Hypothalamus (tissue), 51 donors: ENCODE data around the gene YIPF3.
"Not testable (repeated sequence)": the region's sequence is repeated elsewhere in the genome, so short reads cannot be mapped to it uniquely, and the experiment has no call there.

Experiments
- DNase-seq, 51 donors: peaks; one replicate each; lab custom pipeline; 2025; lab: John Stamatoyannopoulos, UW

Gene YIPF3

DNA sequence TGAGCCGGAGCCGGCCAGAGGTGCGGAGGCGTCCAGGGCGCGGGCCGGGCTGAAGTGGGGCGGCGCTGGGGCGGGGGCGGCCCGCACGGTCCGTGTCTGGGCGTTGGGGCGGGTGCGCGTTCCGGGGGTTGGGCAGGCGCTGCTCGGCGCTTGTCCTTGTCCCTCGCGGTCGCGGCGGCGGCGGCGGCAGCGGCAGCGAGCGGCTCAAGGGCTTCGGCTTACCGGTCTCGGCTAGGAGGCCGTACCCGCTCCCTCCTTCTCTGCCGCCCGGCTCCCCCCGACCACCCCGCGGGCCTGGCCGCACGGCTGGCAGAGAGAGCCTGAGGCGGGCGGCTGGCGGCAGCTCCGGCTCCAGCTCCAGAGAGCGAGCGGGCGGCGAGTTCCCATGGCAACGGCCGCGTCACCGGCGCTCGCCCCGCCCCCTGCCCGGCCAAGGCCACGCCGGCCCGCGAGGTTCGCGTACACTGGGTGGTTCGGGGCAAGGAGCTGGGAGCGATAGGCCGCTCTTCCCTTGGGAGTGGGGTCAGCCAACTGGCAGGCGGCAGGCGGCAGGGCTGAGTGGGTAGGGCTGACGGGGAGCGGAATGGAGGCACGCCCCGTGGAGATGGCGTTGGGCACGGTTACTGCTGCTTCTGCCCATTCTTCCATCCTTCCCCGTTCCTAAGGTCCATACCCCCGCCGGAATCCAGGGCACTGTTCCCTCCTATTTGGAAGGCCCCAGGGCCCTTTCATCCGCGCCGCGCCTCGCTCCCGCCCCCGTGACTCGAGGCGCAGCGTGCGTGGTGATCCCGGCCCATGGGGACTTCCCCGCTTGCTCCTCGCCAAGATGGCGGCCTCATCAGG lies 6.5 kb downstream of the YIPF3 start, which contains the start of gene LRRC73:
Gene LRRC73, minus strand, starts transcription at position 363 of the 843 bp plus-strand sequence. CDS start 561 bp downstream, outside the sequence.
- DNase-seq = peak in 49 of 51 donors; percentile 23 to 90 (median 76)

DNA sequence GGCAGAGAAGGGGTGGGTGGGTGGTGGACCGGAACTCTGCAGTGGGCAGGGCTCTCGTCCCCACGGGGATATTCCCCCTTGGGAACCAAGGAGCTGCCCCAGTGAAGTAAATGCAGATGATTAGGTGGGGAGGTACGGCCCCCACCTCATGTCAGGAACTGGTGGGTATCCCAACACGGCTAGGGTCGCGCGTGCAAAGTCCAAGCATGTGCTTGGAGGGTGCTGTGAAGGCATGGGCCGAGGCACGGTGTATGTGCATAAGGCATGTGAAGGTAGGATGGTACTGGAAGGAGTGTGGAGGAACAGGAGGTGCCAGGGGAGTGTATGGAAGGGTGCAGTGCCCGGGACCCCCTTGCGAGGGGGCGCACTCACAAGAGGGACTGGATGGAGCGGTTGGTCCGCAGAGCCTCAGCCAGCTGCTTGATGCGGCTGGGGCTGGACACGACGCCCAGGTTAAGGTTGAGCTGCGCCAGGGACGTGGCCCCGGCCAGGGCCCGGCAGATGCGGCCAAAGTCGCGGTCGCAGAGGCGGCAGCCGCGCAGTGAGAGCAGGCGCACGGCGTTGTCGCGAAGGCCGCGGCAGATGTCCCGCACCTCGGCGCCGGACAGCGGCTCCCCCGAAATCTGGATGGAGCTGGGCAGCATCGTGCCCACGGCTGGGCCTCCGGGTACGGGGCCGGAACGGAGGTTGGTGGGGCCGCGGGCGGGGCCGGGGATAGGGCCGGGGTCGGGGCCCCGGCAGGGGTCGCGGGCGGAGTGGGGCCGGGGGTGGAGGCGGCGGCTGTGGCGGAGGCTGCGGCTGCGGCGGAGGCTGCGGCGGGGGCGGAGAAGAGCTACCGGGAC lies 7.4 kb downstream of the YIPF3 start:
- DNase-seq = peak in 2 of 51 donors; percentile 38 to 49

DNA sequence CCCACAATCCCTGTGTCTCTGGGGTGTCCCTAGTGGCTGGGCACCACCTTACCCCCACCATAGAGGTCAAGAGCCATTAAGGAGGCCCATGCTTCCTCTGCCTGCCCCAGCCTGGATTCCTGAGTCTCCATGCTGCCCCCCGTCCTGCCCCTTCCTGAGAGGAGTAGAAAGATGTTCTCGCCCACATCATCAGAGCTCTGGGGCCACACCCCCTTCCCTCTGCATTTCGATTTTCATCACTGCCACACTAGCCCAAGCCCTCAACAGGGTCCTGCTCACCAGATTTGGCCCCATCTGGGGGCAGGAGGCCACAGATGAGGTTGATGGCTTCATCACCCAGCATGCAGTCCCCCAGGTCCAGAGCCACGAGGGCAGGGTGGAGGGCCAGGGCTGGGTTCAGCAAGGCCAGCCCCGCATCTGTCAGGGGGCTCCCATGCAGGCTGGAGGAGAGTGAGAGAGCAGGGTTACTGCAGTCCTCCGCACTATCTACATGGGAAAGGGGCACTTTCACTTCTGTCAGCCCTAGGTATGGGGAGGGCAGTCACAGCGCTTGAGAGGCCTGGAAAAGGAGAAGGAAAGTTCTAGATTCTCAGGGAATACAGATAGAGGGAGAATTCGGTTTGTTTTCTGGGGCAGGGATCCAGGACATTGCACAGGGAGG lies 8.1 kb downstream of the YIPF3 start:
- DNase-seq = no peak

DNA sequence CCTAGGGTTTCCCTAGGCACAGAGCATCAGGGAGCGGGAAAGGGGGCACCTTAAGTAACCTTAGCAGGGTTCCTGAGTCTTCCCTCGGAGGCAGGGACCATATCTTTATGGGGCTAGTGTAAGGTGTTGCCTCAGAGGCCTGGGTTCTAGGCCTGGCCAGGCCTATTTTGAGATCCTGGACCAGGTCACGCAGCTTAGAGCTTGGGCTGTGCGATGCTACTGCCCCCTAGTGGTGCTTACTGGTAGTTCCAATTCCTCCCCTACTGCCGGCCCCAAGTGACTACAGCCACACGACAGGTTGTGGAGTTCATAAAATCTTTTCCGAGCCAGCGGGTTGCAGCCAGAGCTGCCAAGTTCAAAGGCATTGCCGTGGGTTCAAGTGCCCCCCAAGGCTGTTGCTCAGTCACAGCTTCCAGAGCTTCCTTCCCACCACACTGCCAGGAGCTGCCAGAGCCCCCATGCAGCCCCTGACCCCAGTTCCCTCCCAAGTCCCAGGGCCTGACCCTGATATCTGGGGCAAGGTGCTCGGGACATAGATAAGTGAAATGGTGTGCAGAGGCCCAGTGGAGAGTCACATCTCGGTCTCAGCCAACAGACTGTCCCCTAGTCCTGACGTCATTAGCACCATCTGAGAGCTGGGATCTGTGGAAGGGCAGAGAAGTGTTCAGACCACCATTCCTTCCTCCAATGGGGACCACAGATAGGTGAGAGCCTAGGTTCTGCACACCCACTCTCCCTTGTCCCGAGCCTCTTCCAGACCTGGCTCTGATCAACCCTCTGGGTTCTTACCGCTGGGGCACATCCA lies 9.9 kb downstream of the YIPF3 start:
- DNase-seq = peak in 48 of 51 donors; percentile 16 to 87 (median 60)

DNA sequence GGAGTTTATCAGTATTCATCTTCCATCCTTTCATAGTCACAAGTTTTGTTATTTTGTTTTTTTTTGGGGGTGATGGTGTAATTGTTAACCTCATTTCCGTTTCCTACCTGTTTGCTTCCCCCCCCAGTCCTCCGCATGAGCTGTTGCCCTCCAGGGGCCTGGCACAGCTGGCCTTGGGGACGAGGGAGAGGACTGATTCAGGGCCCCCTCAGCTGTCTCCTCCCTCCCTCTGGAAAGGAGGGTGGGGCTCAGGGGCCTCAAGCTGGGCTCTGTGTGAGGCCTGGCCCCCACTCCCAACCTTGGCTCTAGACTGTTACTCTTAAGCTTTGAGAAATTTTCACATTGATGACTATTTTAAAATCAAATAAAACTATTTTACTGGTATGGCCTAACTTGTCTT lies 10.6 kb downstream of the YIPF3 start:
- DNase-seq = no peak

DNA sequence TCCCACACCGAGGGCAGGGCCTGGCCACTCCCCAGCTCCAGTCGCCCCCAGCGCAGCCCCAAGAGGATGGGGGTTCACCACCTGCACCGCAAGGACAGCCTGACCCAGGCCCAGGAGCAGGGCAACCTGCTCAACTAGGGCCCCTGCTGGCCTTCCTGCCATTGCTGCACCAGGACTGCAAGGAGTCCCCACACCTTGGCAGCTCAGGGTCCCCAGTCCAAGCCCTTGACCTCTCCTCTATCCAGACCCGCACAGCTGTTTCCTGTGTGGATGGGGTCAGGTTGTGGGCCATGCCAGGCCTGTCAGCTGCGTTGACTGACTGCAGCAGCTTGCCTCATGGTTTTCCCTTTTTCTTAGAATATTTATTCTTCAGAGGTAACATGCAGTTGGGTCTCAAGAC lies 11.0 kb downstream of the YIPF3 start:
- no peak for DNase-seq

DNA sequence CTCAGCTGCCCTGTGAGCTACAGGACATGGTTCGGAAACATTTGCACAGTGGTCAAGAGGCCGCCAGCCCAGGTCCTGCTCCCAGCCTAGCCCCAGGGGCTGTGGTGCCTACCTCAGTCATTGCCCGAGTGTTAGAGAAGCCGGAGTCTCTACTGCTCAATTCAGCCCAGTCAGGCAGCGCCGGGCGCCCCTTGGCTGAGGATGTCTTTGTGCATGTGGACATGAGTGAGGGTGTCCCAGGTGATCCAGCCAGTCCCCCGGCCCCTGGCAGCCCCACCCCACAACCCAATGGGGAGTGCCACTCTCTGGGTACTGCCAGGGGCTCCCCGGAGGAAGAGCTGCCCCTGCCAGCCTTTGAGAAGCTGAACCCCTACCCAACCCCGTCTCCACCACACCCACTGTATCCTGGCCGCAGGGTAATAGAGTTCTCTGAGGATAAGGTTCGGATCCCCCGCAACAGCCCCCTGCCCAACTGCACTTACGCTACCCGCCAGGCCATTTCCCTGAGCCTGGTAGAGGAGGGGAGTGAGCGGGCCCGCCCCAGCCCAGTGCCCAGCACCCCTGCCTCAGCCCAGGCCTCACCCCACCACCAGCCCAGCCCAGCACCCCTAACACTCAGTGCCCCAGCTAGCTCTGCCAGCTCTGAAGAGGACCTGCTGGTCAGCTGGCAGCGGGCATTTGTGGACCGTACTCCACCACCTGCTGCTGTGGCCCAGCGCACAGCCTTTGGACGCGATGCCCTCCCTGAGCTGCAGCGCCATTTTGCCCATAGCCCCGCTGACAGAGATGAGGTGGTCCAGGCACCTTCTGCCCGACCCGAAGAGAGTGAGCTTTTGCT lies 11.8 kb downstream of the YIPF3 start:
- DNase-seq = no peak

DNA sequence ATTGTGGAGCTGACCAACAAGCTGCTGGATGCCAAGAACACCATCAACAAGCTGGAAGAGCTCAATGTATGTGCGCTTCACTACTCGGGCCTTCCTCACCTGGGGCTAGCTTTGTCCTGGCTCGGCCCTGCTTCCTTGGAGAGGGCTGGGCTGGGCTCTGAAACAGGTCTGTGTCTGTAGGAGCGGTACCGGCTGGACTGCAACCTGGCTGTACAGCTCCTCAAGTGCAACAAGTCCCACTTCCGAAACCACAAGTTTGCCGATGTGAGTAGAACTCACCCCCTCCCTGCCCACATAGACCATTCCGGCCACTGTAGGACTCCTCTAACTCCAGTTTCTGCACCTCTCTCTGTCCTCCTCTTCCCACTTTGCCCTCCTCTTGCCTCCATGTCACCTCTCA lies 13.3 kb downstream of the YIPF3 start:
- DNase-seq = no peak

DNA sequence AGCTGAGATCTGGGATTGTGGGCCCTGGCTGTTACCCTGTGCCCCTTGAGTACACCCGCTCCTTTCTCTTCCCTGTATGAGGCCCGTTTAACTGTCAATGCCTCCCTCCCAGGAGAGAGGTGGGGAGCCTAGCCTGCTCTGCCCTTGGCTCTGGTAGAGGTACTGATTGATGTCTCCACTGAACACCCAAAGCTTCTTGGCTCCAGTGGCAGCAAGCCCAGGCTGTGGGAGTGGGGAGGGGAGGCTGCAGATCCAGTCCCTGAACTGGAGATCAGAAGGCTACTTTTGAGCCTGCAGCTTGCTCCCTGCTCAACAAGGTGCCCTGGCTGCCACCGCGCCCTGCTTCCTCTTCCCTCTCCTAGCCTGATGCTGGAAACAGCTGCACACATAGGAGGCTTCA lies 14.1 kb downstream of the YIPF3 start:
- DNase-seq = no peak

DNA sequence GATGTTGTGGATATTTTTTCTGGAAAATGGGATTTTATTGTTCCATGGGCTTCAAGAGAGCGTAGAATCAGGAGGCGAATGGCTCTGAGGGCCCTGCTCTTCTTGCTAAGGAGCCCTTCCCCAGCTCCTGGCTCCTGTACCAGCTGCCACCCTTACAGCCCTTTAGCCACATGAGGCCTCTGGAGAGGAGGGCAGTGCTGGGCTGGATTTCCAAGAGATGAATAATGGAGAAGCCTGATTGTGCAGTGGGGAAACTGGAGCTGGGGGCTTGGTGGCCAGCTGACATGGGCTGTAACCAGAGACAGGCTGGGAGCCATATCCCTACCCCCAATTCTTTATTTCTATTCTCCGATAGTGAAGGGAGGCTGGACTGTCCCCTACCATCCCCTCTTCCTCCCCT lies 15.8 kb downstream of the YIPF3 start:
- no peak for DNase-seq

DNA sequence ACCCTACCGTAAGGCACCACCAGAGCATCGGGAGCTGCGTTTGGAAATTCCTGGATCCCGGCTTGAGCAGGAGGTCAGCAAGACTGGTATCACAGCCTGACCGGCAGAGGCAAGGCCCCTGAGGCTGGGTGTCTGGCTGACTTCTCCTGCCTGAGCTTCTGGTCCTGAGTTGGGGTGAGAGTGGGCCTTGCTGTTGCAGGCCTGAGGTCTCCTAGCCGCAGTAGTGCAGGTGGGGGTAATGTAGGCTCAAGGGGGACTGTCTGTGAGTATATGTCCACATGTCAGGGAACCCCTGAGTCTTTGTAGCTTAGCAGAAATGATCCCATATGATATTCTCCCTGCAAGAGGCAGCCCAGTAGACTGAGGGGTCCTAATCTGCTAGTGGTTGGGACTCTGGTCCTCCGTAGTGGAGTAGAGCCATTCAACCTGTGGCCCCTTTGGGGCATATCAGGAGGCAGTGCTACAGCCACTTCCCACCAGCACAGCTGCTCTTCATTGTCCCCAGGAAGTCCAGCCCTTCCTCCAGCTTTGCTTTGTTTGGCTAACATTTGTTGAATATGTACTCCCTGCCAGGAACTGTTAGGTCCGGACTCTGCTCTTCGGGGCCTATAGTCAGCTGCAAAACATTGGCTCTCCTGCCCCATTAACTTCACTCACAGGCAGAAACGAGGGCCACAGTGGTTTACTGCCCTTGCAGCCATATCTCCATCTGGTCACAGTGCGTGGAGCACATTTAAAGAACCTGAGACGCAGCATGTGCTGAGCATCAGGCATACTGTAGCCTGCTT lies 17.5 kb downstream of the YIPF3 start:
- no peak for DNase-seq

DNA sequence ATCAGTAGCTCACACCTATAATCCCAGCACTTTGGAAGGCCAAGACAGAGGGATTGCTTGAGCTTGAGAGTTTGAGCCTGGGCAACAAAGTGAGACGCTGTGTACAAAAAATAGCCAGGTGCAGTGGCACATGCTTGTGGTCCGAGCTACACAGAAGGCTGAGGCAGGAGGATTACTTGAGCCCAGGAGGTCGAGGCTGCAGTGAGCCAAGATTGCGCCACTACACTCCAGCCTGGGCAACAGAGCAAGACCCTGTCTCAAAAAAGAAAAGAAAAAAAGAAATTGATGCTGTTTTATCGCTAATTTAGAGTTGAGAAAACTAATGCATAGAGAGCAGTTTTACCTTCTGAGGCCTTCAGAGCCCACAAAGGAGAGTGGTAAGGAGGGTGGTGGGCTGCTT lies 18.4 kb downstream of the YIPF3 start:
- DNase-seq = not testable (repeated sequence)

DNA sequence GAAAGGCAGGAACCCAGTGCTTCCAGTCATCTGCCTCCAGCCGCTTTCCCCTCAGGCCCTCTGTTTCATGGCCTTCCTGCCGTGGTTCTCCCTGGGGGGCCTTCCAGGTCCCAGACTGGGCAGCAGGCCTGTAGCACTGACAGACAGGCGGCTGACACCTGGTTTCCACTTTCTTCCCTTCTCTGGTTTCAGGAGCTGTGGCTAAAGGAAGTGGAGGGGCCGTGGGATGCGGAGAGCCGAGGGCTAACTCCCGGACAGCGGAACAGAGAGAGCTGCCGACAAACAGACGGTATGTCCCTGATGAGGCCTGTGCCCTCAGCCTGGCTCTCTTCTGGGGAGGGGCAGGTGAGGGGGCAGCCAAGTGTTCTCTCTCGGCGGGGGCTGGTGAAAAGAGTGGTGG lies 19.0 kb downstream of the YIPF3 start:
- DNase-seq = no peak

DNA sequence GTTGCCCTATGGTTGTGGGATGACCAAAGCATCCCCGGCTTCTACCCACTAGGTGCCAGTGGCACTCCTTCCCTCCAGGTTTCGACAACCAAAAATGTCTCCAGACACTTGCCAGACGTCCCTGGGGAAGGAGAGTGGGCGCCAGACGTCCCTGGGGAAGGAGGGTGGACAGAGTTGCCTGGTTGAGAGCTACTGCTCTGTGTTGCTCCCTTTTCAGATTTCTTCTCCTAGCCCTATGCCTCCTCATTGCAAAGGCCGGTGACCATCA lies 19.7 kb downstream of the YIPF3 start:
- DNase-seq = no peak

DNA sequence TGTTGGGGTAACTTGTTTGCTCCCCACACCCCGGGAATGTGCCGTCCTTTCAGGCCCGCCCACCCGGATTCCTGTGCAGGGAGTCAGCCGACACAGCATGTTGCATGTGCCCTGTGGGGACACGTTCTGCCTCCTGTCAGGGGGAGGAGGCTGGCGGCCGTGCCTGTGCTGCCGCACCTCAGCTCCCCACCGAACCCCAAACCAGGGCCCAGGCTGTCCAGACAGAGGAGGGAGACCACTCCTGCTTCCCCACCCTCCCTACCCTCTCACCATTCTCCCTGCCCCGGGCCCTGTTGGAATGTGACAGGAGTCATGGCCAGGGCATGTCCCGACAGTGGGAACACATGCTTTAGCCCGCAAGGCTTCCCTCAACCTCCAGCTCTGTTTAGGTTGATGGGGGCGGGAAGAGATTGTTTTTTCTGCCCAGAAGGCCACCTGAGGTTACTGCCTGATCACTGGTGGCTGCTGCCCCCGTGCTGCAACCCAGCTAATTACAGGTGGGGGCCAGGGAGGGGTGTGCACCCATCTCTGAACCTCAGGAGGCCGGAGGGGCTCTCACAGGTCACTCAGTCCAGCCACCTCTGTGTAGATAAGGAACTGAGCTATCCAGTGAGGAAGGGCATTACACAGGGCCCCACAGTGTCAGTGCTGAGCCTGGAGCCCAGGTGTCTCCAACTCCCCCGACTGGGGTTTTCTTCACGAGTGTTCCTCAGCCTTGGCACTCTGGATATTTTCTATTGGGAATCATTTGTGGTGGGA lies 20.2 kb downstream of the YIPF3 start:
- peak in 14 of 51 donors; percentile 10 to 66 (median 25) for DNase-seq

DNA sequence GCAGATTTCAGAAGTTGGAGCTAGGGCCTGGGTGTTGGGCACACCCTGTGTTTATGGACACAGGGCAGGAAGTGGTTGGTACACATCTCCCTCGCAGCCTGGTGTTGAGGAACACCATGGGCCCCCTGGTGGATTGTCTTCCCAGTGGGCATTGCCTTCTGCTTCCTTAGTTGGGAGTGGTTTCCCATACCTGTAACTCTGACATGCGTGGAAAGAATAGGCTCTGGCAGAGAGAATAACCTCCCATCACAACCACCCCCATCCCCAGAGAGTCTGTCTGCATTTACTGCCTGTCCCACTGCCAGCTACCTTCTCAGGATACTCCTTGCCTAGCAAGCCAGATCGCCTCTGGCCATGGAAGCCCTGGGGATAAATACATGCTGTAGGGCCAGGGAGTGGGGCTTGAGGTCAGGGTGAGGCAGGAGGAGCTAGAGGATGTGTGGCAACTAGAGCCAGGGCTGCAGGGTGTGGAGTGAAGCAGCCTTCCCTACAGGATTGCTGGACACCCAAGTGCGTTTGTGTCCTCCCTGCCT lies 21.3 kb downstream of the YIPF3 start:
- DNase-seq = no peak

DNA sequence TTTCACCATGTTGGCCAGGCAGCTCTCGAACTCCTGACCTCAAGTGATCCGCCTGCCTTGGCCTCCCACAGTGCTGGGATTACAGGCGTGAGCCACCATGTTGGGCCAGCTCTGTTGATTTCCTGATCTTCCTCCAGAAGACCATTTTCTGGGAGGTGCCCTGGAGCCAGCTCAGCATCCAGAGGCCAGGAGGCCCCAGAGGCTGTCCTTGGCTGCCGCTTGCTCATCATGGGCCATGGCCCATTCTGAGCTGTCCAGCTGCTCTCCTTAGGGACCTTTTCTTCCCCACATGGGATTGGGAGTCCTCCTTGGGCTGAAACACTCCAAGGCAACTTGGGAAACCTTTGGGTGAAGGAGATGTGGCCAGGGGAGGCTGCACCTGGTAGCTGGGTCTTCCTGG lies 22.0 kb downstream of the YIPF3 start:
- no peak for DNase-seq

DNA sequence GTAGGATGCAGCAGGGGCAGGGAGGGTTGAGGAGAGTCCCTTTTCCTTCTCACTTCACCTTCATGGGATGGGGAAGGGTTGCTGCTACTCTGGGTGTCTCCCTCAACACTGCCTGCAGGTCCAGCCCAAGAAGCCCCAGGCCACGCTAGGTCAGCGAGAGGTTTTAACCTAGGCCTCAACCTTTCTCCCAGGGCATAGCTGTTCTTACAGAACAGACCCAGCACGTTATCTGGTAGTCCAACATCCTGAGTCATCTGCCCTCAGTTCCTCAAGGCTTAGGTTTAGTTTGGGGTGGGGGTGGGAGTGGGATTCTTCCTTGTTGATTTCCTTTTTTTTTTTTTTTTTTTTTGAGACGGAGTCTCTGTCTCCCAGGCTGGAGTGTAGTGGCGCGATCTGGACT lies 22.4 kb downstream of the YIPF3 start:
- no peak for DNase-seq
